ENCODE results near the gene CENPP.

CENPP gene

GRCh38 chr9:92385001-92385400, 59.2 kb downstream of the CENPP start:
- no peak for TF ChIP-seq CTCF (IDR thresholded peaks at IDR 0.05)

GRCh38 chr9:92385477-92385876, 59.7 kb downstream of the CENPP start:
- TF ChIP-seq CTCF (IDR thresholded peaks at IDR 0.05): no peak

DNA sequence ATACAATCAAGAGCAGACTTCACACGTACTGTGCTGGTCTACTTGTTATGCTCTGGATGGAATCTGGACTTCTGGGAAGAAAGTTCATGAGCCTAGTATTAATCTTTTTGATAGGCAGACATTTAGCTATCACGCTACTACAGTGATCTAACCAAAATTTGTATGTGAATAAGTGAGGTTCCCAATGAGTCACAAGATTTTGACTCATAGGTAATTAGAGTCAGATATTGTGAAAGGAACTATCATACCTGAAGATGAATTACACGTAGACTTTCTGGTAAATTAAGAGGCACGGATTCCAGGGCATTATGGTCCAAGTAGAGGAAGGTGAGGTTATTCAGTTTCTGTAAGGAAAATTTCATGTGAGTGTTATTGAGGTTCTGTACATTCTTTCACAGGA, 60.2 kb downstream of the CENPP start:
- no peak for TF ChIP-seq CTCF (IDR thresholded peaks at IDR 0.05)

- no peak for TF ChIP-seq CTCF (IDR thresholded peaks at IDR 0.05)
These were observed 66.9 kb downstream of the CENPP start for GRCh38 chr9:92392690-92393089.

DNA sequence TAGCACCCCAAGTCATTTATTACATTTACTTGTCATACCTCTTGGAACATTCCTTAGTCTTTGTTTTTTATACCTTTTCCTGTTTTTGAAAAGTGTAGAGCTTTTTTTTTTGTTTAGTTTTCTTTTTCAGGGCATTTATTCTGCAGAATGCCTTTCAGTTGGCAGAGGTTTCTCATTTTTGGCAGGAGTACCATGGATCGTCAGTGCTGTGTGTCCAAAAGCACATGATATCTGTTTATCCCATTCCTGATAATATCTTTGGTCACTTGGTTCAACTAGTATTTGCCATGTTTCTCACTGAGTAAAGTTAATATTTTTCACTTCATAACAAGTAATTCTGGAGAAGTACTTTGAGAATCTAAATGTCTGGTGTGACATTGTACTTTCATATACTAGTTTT, 67.9 kb downstream of the CENPP start:
- TF ChIP-seq CTCF (IDR thresholded peaks at IDR 0.05): no peak

- TF ChIP-seq CTCF (IDR thresholded peaks at IDR 0.05): no peak
These were observed 69.9 kb downstream of the CENPP start for GRCh38 chr9:92395617-92396016.

DNA sequence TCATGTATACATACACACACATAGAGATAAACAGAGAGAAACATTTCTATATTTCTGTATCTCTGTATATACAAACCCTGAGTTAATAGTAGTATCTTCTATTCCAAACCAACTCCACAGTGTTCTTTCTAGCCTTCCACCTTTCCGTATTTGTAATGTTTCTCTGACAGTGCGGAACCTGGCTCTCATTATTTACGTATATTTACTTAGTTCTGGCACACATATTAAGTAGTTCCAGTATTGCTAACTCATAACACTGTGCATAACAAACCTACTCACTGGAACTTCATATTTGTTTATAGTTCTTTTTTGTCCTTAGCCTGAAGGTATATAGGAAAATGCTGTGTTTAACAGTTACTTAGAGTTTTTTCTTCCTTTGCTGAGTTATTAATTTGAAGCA, 72.1 kb downstream of the CENPP start:
- TF ChIP-seq CTCF (IDR thresholded peaks at IDR 0.05): no peak

- no peak for TF ChIP-seq CTCF (IDR thresholded peaks at IDR 0.05)
These were observed 76.6 kb downstream of the CENPP start for GRCh38 chr9:92402360-92402759.
